Naive thymus-derived CD4-positive, alpha-beta T cell (primary cell): ENCODE results near the gene SLC4A1. TPM values are rescaled to one million over a fixed set of nuclear protein-coding genes. Genes with fewer than 3 reads are reported as not detected.

Source experiments
- ATAC-seq: fragments of 150-1000 bp; cut with Tn5 transposase; 2 replicates; pipeline ENCODE4 v1.10.0; 2021; ENCODE audit warnings: mild to moderate bottlenecking, moderate library complexity
- CTCF ChIA-PET: fragments of 350-600 bp; sonication (Branson Sonifier 250); formaldehyde crosslinking; loops from one replicate; lab custom pipeline; 2021; ENCODE audit warnings: antibody characterized with exemption; lab: Charles Lee
- POLR2A ChIA-PET: fragments of 350-600 bp; sonication (Branson Sonifier 250); formaldehyde crosslinking; loops from one replicate; lab custom pipeline; 2021; ENCODE audit warnings: antibody characterized with exemption, inconsistent platforms; lab: Charles Lee
- DNase-seq, 9 donors: peaks; one replicate each; pipeline versions ENCODE4 v3.0.0 to v3.0.0-alpha.2; 2020 to 2022; ENCODE audit warnings: mixed read lengths in 1 of 9
- H3K27ac ChIP-seq: one replicate; pipeline ENCODE4 v1.7.0; 2013; ENCODE audit warnings: mild to moderate bottlenecking, low read depth, low read length, moderate library complexity
- H3K27me3 ChIP-seq, 2 donors: one replicate each; pipeline ENCODE4 v1.7.0; 2013; ENCODE audit warnings: low read length in 2 of 2, mild to moderate bottlenecking in 2 of 2, moderate library complexity in 2 of 2; ENCODE audit not compliant: control insufficient read depth in 2 of 2, insufficient read depth in 2 of 2
- H3K36me3 ChIP-seq, 3 experiments: 1 replicate in 2 of 3; 2 replicates in 1 of 3; pipeline ENCODE4 v1.7.0; 2013; ENCODE audit warnings: low read length in 3 of 3, mild to moderate bottlenecking in 3 of 3, moderate library complexity in 1 of 3; ENCODE audit not compliant: insufficient read depth in 3 of 3, control insufficient read depth in 2 of 3
- H3K4me1 ChIP-seq, 2 donors: one replicate each; pipeline ENCODE4 v1.7.0; 2013; ENCODE audit warnings: low read length in 2 of 2, mild to moderate bottlenecking in 2 of 2, moderate library complexity in 1 of 2; ENCODE audit not compliant: control insufficient read depth in 2 of 2, insufficient read depth in 2 of 2
- H3K4me3 ChIP-seq: 2 replicates; pipeline ENCODE4 v1.7.0; 2013; ENCODE audit warnings: mild to moderate bottlenecking, low read length
- H3K9me3 ChIP-seq, 3 experiments: 1 replicate in 2 of 3; 2 replicates in 1 of 3; pipeline ENCODE4 v1.7.0; 2013; ENCODE audit warnings: low read length in 3 of 3; ENCODE audit not compliant: control insufficient read depth in 2 of 3
- H3K27ac Mint-ChIP-seq, 9 donors: one replicate each; pipeline ENCODE4 v1.8.0; 2020 to 2022; ENCODE audit warnings: mixed read lengths in 9 of 9, mild to moderate bottlenecking in 8 of 9, moderate library complexity in 5 of 9, inconsistent platforms in 2 of 9
- H3K27me3 Mint-ChIP-seq, 5 donors: one replicate each; pipeline ENCODE4 v1.8.0; 2021 to 2022; ENCODE audit warnings: mixed read lengths in 5 of 5, mild to moderate bottlenecking in 1 of 5
- H3K36me3 Mint-ChIP-seq, 5 donors: one replicate each; pipeline ENCODE4 v1.8.0; 2020 to 2022; ENCODE audit warnings: mixed read lengths in 5 of 5, mild to moderate bottlenecking in 3 of 5, inconsistent platforms in 1 of 5
- H3K4me1 Mint-ChIP-seq, 7 donors: one replicate each; pipeline ENCODE4 v1.8.0; 2020 to 2022; ENCODE audit warnings: mixed read lengths in 7 of 7, mild to moderate bottlenecking in 3 of 7, inconsistent platforms in 1 of 7
- H3K4me3 Mint-ChIP-seq, 10 donors: one replicate each; pipeline ENCODE4 v1.8.0; 2020 to 2022; ENCODE audit warnings: mild to moderate bottlenecking in 10 of 10, mixed read lengths in 10 of 10, moderate library complexity in 6 of 10, inconsistent platforms in 2 of 10
- H3K9me3 Mint-ChIP-seq, 11 donors: one replicate each; pipeline ENCODE4 v1.8.0; 2020 to 2022; ENCODE audit warnings: mixed read lengths in 11 of 11, mild to moderate bottlenecking in 4 of 11, inconsistent platforms in 1 of 11, moderate library complexity in 1 of 11
- intact Hi-C, 2 donors: fragments of 100-400 bp; cut with micrococcal nuclease; formaldehyde crosslinking; loops; one replicate each; pipeline ENCODE4 v1.15.1; 2023
- polyA plus RNA-seq, 2 donors: library from polyadenylated mRNA; unstranded; fragments of 300-500 nt; fragmentation: Illumina TruSeq; gene quantifications; one replicate each; pipeline ENCODE4 v1.2.3, GENCODE V29; 2021
- total RNA-seq, 6 experiments: library from RNA in 5 of 6; stranded (reverse) in 5 of 6; gene quantifications; 1 replicate in 5 of 6; 2 replicates in 1 of 6; pipeline ENCODE4 v1.2.3 and lab custom pipeline; 2021 to 2026

SLC4A1 gene
- total and polyA plus RNA-seq, 7 experiments from 2014 or later, result 0.15 TPM; not detected in 6

GRCh38 chr17:44205962-44206824 lies 61.7 kb downstream of the SLC4A1 start:
- peaks cover 28 to 57% (median 48%) of the 10 kb centered on the region in 7 donors for H3K4me1 Mint-ChIP-seq

GRCh38 chr17:44204441-44204882 lies 63.5 kb downstream of the SLC4A1 start:
- intact Hi-C loops, result loop anchor here in 1 of 2 donors (5.0 kb wide), 1 partner anchor 298 kb away; the partner anchor contains the start of gene GPATCH8
- H3K9me3 ChIP-seq, result no peaks in the 10 kb centered on the region
- POLR2A ChIA-PET, result interaction anchor here (1.1 to 12.1 kb wide), 4 partner anchors 11 to 124 kb away, joined by 3 to 319 read pairs (median 66); partner anchors contain the start of genes TMUB2 and UBTF
- Mint-ChIP-seq H3K36me3 (peaks cover 5 to 18% (median 10%) of the 10 kb centered on the region in 5 donors), H3K4me1 (peaks cover 28 to 52% (median 46%) of the 10 kb centered on the region in 7 donors), H3K27ac (peak overlapping the region in 6 of 9 donors; percentile 32 to 75 (median 66)), H3K27me3 (no peaks in the 10 kb centered on the region), H3K9me3 (peaks cover 0 to 3% (median 0%) of the 10 kb centered on the region in 11 donors), H3K4me3 (no peak overlapping the region)
- H3K27me3 ChIP-seq, result no peaks in the 10 kb centered on the region
- DNase-seq (peak in 1 of 9 donors; percentile 20), ATAC-seq (no peak)
- CTCF ChIA-PET, result interaction anchor here (1.0 to 1.3 kb wide), 4 partner anchors 11 to 141 kb away, joined by 3 to 6 read pairs (median 4); partner anchors contain the start of gene GRN
- H3K4me3 ChIP-seq, result no peak overlapping the region
- H3K27ac ChIP-seq, result peak overlapping the region; percentile 32
- peaks cover 12 to 30% (median 14%) of the 10 kb centered on the region in 3 experiments for H3K36me3 ChIP-seq
- H3K4me1 ChIP-seq, result peaks cover 14 to 17% of the 10 kb centered on the region in 2 donors

More at GRCh38 chr17:44205962-44206824, 61.7 kb downstream of the SLC4A1 start:
- Histone ChIP-seq H3K4me1 (peaks cover 22 to 30% of the 10 kb centered on the region in 2 donors), H3K27ac (no peak overlapping the region), H3K36me3 (peaks cover 19 to 41% (median 19%) of the 10 kb centered on the region in 3 experiments), H3K27me3 (no peaks in the 10 kb centered on the region), H3K9me3 (no peaks in the 10 kb centered on the region), H3K4me3 (no peak overlapping the region)
- H3K36me3 Mint-ChIP-seq, result peaks cover 5 to 24% (median 11%) of the 10 kb centered on the region in 5 donors
- H3K27ac Mint-ChIP-seq, result peak overlapping the region in 8 of 9 donors; percentile 27 to 77 (median 54)
- peak in 1 of 9 donors; percentile 20 for DNase-seq
- peaks cover 0 to 3% (median 0%) of the 10 kb centered on the region in 11 donors for H3K9me3 Mint-ChIP-seq
- ChIA-PET CTCF (interaction anchor here (0.7 to 1.8 kb wide), 2 partner anchors 23 to 124 kb away, joined by 3 to 8 read pairs; no protein-coding TSS in a partner anchor), POLR2A (interaction anchor here (0.5 to 7.9 kb wide), 6 partner anchors 8 to 602 kb away, joined by 3 to 135 read pairs (median 5); partner anchors contain the start of gene UBTF)
- intact Hi-C loops, result no loop called here
- no peaks in the 10 kb centered on the region for H3K27me3 Mint-ChIP-seq
- no peak overlapping the region for H3K4me3 Mint-ChIP-seq
- ATAC-seq, result no peak

- ChIA-PET CTCF (interaction anchor here (0.5 to 1.3 kb wide), 6 partner anchors 8 to 141 kb away, joined by 3 to 6 read pairs (median 3); partner anchors contain the start of gene GRN), POLR2A (interaction anchor here (1.1 to 12.1 kb wide), 4 partner anchors 12 to 125 kb away, joined by 3 to 319 read pairs (median 66); partner anchors contain the start of genes TMUB2 and UBTF)
- peaks cover 28 to 52% (median 46%) of the 10 kb centered on the region in 7 donors for H3K4me1 Mint-ChIP-seq
- intact Hi-C loops, result loop anchor here in 1 of 2 donors (5.0 kb wide), 1 partner anchor 298 kb away; the partner anchor contains the start of gene GPATCH8
- Histone ChIP-seq H3K27ac (peak overlapping the region; percentile 32), H3K27me3 (no peaks in the 10 kb centered on the region), H3K9me3 (no peaks in the 10 kb centered on the region), H3K4me3 (no peak overlapping the region), H3K4me1 (peaks cover 14 to 17% of the 10 kb centered on the region in 2 donors), H3K36me3 (peaks cover 10 to 26% (median 11%) of the 10 kb centered on the region in 3 experiments)
- no peaks in the 10 kb centered on the region for H3K27me3 Mint-ChIP-seq
- H3K9me3 Mint-ChIP-seq, result peaks cover 0 to 3% (median 0%) of the 10 kb centered on the region in 11 donors
- peak overlapping the region; percentile 6 to 96 (median 70) for H3K27ac Mint-ChIP-seq
- H3K4me3 Mint-ChIP-seq, result peak overlapping the region in 4 of 10 donors; percentile 26 to 52 (median 30)
- ATAC-seq (no peak), DNase-seq (peak in 7 of 9 donors; percentile 37 to 55 (median 43))
- H3K36me3 Mint-ChIP-seq, result peaks cover 5 to 18% (median 10%) of the 10 kb centered on the region in 5 donors
Measured at GRCh38 chr17:44203731-44204440, 64.0 kb downstream of the SLC4A1 start.

GRCh38 chr17:44202756-44203155 lies 65.2 kb downstream of the SLC4A1 start:
- peak overlapping the region in 6 of 10 donors; percentile 7 to 58 (median 29) for H3K4me3 Mint-ChIP-seq
- Histone ChIP-seq H3K4me1 (peaks cover 22 to 23% of the 10 kb centered on the region in 2 donors), H3K27ac (no peak overlapping the region), H3K36me3 (peaks cover 4 to 18% (median 4%) of the 10 kb centered on the region in 3 experiments), H3K27me3 (no peaks in the 10 kb centered on the region), H3K9me3 (no peaks in the 10 kb centered on the region), H3K4me3 (no peak overlapping the region)
- intact Hi-C loops, result loop anchor here in 1 of 2 donors (5.0 kb wide), 1 partner anchor 300 kb away; the partner anchor contains the start of gene GPATCH8
- no peak for ATAC-seq
- no peak for DNase-seq
- no peaks in the 10 kb centered on the region for H3K27me3 Mint-ChIP-seq
- peak overlapping the region; percentile 15 to 96 (median 58) for H3K27ac Mint-ChIP-seq
- CTCF ChIA-PET, result interaction anchor here (1.0 to 2.9 kb wide), 5 partner anchors 8 to 153 kb away, joined by 3 to 14 read pairs (median 4); partner anchors contain the start of gene TMUB2
- peaks cover 33 to 54% (median 45%) of the 10 kb centered on the region in 7 donors for H3K4me1 Mint-ChIP-seq
- peaks cover 0 to 3% (median 0%) of the 10 kb centered on the region in 11 donors for H3K9me3 Mint-ChIP-seq
- POLR2A ChIA-PET, result interaction anchor here (0.6 to 12.1 kb wide), 3 partner anchors 13 to 478 kb away, joined by 6 to 319 read pairs (median 128); partner anchors contain the start of genes TMUB2 and UBTF
- peaks cover 0 to 15% (median 5%) of the 10 kb centered on the region in 5 donors for H3K36me3 Mint-ChIP-seq

- POLR2A ChIA-PET, result interaction anchor here (2.8 to 12.1 kb wide), 3 partner anchors 14 to 126 kb away, joined by 11 to 319 read pairs (median 128); partner anchors contain the start of genes TMUB2 and UBTF
- H3K4me1 ChIP-seq, result peaks cover 27 to 34% of the 10 kb centered on the region in 2 donors
- Mint-ChIP-seq H3K4me1 (peaks cover 39 to 61% (median 53%) of the 10 kb centered on the region in 7 donors), H3K9me3 (peaks cover 0 to 3% (median 0%) of the 10 kb centered on the region in 11 donors), H3K27me3 (no peaks in the 10 kb centered on the region), H3K27ac (peak overlapping the region; percentile 60 to 97 (median 94)), H3K36me3 (peaks cover 0 to 17% (median 8%) of the 10 kb centered on the region in 5 donors), H3K4me3 (peak overlapping the region; percentile 90 to 97 (median 91))
- peaks cover 0 to 19% (median 3%) of the 10 kb centered on the region in 3 experiments for H3K36me3 ChIP-seq
- intact Hi-C loops, result loop anchor here (1.0 to 5.0 kb wide), 10 partner anchors 10 to 850 kb away; partner anchors contain the start of genes DCAKD (in 1 of the 2), GPATCH8 (in 1 of the 2), GRN (in 1 of the 2) and HDAC5 (in 1 of the 2)
- peak overlapping the region; percentile 93 for H3K27ac ChIP-seq
- peak overlapping the region; percentile 68 for H3K4me3 ChIP-seq
- DNase-seq (no peak), ATAC-seq (no peak)
- CTCF ChIA-PET, result interaction anchor here (0.8 to 2.9 kb wide), 4 partner anchors 10 to 130 kb away, joined by 3 to 14 read pairs (median 5); no protein-coding TSS in a partner anchor
- H3K9me3 ChIP-seq, result no peaks in the 10 kb centered on the region
- no peaks in the 10 kb centered on the region for H3K27me3 ChIP-seq
Measured at GRCh38 chr17:44200478-44201155, 67.3 kb downstream of the SLC4A1 start.
